ENCODE results near the gene PLA2G5.

The PLA2G5 gene

DNA sequence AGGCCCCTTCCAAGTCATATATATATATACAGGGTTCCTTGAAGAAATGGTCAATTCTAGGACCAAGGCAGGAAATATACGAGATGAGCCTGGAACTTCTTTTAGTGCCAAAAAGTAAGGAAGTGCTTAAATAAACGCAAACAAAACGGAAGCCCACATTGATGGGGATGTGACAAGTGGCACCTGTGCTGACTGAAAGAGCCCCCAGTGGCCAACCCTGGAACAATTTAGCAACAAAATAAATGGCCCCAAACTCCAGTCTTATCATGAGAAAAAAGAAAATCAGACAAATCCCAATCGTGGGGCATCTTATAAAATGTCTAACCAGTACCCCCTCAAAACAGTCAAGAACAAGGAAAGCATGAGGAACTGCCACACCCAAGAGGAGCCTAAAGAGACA is 17.7 kb downstream of the PLA2G5 start:
- TF ChIP-seq, protein P1, sequence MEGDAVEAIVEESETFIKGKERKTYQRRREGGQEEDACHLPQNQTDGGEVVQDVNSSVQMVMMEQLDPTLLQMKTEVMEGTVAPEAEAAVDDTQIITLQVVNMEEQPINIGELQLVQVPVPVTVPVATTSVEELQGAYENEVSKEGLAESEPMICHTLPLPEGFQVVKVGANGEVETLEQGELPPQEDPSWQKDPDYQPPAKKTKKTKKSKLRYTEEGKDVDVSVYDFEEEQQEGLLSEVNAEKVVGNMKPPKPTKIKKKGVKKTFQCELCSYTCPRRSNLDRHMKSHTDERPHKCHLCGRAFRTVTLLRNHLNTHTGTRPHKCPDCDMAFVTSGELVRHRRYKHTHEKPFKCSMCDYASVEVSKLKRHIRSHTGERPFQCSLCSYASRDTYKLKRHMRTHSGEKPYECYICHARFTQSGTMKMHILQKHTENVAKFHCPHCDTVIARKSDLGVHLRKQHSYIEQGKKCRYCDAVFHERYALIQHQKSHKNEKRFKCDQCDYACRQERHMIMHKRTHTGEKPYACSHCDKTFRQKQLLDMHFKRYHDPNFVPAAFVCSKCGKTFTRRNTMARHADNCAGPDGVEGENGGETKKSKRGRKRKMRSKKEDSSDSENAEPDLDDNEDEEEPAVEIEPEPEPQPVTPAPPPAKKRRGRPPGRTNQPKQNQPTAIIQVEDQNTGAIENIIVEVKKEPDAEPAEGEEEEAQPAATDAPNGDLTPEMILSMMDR (IDR thresholded peaks at IDR 0.05; ENCODE audit: insufficient read depth, low read depth, low read length, missing control alignments): peak; percentile 46
- no peak overlapping the region for H3K4me3 ChIP-seq (ENCODE audit: low read depth, low read length)
- DNase-seq (ENCODE audit: low read depth): peak; percentile 41

DNA sequence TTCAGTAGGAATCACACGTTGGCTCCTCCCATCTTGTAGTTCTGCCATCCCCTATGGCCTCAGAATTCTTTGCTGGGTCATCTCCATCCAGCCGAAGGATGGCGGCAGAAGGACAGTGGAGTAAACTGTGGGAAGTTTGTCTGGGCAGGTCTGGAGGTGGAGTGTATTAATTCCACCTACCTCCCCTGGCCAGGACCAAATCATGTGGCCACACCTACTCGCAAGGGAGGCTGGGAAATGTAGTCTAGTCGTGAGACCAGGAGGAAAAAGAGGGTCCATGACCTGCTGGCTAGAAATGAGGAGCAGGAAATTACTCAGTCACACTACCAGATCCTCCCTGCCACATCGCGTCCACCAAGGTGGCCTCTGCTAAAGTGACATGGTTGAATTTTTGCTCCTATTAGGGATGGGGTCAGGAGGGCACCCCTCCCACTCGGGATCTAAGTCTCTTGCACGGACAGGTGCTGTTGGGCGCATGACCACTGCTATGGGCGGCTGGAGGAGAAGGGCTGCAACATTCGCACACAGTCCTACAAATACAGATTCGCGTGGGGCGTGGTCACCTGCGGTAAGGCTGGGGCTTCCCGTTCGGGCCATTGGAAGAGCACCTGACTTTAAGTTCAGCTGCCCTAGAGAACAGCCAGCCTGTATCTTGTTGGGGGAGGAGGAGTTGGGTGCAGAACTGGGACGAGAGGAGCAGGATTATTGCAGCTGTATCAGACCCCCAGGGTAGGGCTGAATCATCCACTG is 19.5 kb downstream of the PLA2G5 start:
- TF ChIP-seq, protein P1 (IDR thresholded peaks at IDR 0.05; ENCODE audit: insufficient read depth, low read depth, low read length, missing control alignments): no peak
- no peak for DNase-seq (ENCODE audit: low read depth)
- H3K4me3 ChIP-seq (ENCODE audit: low read depth, low read length): no peak overlapping the region

DNA sequence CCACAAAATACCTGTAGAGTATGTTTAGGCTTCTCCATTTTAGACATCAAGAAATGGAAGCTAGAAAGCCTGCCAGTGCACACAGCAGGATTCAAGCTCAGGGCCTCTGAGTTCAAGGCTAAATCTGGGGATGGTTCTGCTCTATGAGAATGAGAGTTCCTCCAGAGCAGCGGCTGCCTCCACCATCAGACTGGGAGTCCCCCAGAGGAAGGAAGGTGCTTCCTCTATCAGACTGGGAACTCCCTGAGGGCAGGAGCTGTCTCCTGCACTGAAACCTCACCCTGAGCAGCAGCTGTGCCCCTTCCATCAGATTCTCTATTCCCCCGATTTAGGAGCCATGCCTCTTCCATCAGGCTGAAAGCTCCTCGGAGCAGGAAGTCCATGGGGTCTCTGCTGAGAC is 20.1 kb downstream of the PLA2G5 start:
- DNase-seq (ENCODE audit: low read depth): no peak
- TF ChIP-seq, protein P1 (IDR thresholded peaks at IDR 0.05; ENCODE audit: insufficient read depth, low read depth, low read length, missing control alignments): no peak

DNA sequence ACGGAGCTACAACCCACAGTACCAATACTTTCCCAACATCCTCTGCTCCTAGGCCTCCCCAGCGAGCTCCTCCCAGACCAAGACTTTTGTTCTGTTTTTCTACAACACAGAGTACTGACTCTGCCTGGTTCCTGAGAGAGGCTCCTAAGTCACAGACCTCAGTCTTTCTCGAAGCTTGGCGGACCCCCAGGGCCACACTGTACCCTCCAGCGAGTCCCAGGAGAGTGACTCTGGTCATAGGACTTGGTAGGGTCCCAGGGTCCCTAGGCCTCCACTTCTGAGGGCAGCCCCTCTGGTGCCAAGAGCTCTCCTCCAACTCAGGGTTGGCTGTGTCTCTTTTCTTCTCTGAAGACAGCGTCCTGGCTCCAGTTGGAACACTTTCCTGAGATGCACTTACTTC is 20.6 kb downstream of the PLA2G5 start:
- TF ChIP-seq, protein P1 (IDR thresholded peaks at IDR 0.05; ENCODE audit: insufficient read depth, low read depth, low read length, missing control alignments): no peak
- no peak overlapping the region for H3K4me3 ChIP-seq (ENCODE audit: low read depth, low read length)
- no peak for DNase-seq (ENCODE audit: low read depth)

More for the DNA sequence above, 20.1 kb downstream of the PLA2G5 start:
- H3K4me3 ChIP-seq (ENCODE audit: low read depth, low read length): no peak overlapping the region

DNA sequence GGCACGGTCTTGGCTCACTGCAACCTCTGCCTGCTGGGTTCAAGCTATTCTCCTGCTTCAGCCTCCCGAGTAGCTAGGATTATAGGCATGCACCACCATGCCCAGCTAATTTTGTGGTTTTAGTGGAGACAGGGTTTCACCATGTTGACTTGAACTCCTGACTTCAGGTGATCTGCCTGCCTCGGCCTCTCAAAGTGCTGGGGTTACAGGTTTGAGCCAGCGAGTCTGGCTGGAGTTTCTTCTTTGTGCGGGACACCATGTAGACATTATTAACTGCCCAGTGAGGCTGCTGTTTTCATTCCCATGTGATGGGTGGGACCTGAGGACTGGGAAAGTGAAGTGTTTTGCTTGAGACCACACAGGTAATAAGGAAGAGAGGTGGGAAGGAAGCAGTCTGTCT is 23.3 kb downstream of the PLA2G5 start:
- DNase-seq (ENCODE audit: low read depth): no peak
- TF ChIP-seq, protein P1 (IDR thresholded peaks at IDR 0.05; ENCODE audit: insufficient read depth, low read depth, low read length, missing control alignments): no peak
- no peak overlapping the region for H3K4me3 ChIP-seq (ENCODE audit: low read depth, low read length)

DNA sequence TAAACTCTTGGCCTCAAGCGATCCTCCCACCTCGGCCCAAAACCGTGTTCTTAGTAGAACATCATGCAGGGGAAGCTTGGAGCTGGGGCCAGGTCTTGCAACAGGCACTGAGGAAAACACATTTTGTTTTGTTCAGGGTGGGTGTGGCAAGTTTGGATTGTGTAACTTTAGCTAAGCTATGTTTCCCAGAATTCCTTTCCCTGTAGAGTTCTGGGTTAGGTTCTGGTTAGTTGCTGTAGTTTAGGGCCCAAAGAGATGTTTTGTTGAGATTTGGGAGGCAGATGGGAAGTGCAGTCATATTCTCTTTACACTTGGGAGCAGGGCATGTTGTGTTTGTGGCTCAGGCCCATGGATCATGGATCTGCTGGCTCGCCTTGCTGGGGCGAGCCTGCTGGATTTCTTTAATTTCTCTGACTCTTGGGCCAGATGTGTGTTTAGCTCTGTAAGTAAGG is 24.0 kb downstream of the PLA2G5 start:
- no peak overlapping the region for H3K4me3 ChIP-seq (ENCODE audit: low read depth, low read length)
- no peak for DNase-seq (ENCODE audit: low read depth)
- TF ChIP-seq, protein P1 (IDR thresholded peaks at IDR 0.05; ENCODE audit: insufficient read depth, low read depth, low read length, missing control alignments): no peak
